Erythroblast (primary cell): ENCODE results near the gene PDE1C.
"Not testable (repeated sequence)": the region's sequence is repeated elsewhere in the genome, so short reads cannot be mapped to it uniquely, and the experiment has no call there.

Source experiments
- GATA1 ChIP-seq: IDR thresholded peaks from 2 replicates; pipeline ENCODE4 v1.6.1; 2011; ENCODE audit warnings: low read depth, mild to moderate bottlenecking, control low read depth, low read length, moderate library complexity
- POLR2A ChIP-seq: IDR thresholded peaks from 2 replicates; pipeline ENCODE4 v1.6.1; 2011; ENCODE audit warnings: mild to moderate bottlenecking, low read length

DNA sequence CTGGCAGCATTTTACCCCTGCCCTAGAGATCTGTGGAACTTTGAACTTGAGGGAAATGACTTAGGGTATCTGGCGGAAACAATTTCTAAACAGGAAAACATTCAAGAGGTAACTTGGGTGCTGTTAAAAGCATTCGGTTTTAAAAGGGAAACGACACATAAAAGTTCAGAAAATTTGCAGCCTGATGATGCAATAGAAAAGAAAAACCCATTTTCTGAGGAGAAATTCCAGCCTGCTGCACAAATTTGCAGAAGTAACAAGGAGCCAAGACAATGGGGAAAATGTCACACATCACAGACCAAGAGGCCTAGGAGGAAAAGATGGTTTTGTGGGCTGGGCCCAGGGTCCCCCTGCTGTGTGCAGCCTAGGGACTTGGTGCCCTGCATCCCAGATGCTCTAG lies 236.6 kb downstream of the PDE1C start:
- TF ChIP-seq POLR2A, GATA1: not testable (repeated sequence)
